ENCODE results near the gene WNT9B.
"Not testable (repeated sequence)": the region's sequence is repeated elsewhere in the genome, so short reads cannot be mapped to it uniquely, and the experiment has no call there.

Gene WNT9B

GRCh38 chr17:46822388-46822921 lies 28.9 kb upstream of the WNT9B start:
- no peak for FAIRE-seq

GRCh38 chr17:46823657-46824056 lies 27.7 kb upstream of the WNT9B start:
- FAIRE-seq, result no peak

DNA sequence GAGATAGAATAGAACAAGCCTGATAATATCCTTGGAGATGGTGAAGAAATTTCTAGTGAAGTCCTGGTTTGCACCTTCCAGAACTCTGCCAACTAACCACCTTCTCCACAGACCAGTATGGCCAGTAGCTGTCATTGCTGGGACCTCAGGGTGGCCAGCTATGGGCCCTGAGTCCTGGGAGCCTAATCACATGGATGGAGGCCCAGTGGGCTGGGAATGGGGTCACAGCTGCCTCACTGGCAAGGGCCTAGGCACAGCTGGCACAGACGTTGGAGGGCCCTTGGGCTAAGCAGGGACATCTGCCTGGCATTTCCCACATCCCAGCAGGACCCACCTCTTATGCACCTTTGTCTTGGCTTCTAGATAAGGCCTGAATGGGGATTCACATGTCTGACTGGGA lies 25.3 kb upstream of the WNT9B start:
- no peak for FAIRE-seq

- FAIRE-seq, result no peak
These were observed 24.1 kb upstream of the WNT9B start for GRCh38 chr17:46827274-46827673.

GRCh38 chr17:46831573-46832330 lies 19.6 kb upstream of the WNT9B start:
- no peak for FAIRE-seq

GRCh38 chr17:46832331-46832821 lies 19.0 kb upstream of the WNT9B start:
- FAIRE-seq, result no peak

DNA sequence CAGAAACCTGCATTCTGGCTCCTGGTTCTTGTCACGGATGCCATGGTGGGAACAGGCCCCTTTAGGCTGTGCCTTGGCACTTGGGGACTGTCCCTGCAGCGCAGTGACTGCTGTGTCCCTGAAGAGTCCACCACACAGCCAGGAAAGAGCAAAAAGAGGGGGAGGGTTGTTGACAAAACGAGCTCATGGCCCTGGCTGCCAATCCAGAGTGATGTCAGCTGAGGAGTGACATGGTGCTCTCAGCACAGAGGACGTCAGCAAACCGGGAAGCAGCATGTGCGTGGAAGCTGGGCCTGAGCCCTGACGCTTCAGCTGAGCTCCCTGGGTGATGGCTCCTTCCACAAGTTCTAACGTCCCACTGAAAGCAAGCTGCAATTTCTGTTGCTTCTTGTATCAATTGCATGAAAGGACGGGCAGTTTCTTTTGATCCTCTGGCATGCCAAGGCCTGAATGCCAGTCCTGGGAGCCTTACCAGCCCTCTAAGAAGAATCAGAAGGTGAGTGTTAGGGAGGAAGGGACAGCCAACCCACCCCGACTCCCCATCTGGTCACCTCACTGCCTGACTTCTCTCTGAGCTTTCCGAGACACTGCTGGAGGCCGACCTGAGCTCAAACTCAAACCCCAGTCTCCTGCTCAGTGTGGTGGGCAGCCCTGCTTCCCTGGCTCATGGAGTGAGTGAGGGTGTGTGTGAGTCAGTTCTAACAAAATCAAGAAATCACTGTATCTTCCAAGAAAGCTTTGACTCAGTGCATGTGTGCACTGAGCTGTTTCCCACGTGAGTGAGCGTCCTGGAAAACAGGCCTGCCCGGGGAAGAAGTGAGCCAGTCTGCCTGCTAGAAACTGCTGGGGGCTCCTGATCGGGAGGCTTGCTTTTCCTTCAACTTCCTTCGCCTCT lies 18.2 kb upstream of the WNT9B start:
- FAIRE-seq, result no peak

- no peak for FAIRE-seq
These were observed 17.6 kb upstream of the WNT9B start for GRCh38 chr17:46833840-46834208.

DNA sequence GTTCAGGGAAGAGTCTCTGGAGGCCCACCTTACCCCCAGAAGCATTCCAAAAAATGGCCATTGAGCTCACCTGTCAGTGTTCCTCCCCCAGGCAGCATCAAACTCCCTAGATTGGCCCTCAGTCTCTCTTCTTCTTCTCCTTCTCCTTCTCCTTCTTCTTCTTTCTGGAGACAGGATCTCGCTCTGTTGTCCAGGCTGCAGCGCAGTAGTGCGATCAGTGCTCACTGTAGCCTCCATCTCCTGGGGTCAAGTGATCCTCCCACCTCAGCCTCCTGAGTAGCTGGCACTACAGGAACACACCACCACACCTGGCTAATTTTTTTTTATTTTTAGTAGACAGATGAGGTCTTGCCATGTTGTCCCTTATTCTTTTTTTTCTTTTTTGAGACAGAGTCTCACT lies 16.5 kb upstream of the WNT9B start:
- no peak for FAIRE-seq

DNA sequence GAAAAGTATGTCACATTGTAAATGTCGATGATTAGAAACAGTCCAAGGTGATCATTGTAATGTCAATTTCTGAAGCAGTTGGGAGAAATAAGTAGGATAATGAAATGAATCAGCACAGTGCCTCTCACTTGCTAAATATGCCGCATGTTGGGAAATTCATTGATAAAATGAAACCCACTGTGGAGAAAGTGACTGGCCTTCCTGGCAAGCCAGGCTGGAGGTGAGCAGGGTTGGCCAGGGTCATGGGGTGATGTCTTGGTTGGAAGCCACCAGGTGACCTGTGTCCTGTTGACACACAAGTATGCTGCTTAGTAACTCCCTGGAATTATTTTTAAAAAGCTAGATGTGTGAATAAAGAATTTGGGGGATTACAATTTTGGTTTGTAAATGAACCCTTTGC lies 14.9 kb upstream of the WNT9B start:
- FAIRE-seq, result no peak

DNA sequence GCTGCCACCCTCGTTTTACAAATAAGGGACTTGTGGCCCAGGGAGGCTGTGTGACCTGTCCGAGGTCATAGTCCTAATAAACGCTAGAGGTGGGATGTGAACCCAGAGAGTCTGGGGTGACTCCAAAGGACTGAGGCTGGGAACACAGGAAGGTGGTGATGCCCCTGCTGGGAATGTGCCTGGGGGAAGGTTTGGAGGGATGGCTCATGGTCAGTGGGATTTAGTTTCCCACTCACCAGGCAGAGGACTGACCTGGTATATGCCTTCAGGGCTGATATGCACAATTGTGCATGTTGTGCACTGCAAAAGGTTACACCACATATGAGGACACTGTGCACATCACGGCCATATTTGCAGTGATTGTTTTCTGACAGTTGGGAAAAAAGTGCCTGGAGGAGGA lies 13.9 kb upstream of the WNT9B start:
- no peak for FAIRE-seq

DNA sequence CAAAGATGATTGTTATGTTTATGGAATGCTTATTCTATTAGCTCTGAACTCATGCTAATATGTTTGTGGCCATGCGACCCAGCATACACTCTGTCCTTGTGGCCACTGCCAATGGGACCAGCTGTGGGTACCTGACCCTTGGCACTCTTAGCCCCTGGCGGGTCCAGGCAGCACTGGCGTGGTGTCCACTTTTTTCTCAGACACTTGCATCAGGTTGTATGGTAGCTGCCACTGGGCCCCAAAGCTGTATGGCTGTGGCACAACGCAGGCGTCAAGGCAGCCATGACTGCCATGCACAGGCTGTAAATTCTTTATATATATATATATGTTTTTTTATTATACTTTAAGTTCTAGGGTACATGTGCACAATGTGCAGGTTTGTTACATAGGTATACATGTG lies 12.2 kb upstream of the WNT9B start:
- no peak for FAIRE-seq

DNA sequence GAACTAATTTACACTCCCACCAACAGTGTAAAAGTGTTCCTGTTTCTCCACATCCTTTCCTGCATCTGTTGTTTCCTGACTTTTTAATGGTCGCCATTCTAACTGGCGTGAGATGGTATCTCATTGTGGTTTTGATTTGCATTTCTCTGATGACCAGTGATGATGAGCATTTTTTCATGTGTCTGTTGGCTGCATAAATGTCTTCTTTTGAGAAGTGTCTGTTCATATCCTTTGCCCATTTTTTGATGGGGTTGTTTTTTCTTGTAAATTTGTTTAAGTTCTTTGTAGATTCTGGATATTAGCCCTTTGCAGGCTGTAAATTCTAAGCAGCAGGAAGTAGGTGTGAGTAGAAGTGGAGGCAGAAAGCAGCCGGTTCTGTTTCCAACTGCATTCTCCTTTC lies 10.8 kb upstream of the WNT9B start:
- not testable (repeated sequence) for FAIRE-seq

DNA sequence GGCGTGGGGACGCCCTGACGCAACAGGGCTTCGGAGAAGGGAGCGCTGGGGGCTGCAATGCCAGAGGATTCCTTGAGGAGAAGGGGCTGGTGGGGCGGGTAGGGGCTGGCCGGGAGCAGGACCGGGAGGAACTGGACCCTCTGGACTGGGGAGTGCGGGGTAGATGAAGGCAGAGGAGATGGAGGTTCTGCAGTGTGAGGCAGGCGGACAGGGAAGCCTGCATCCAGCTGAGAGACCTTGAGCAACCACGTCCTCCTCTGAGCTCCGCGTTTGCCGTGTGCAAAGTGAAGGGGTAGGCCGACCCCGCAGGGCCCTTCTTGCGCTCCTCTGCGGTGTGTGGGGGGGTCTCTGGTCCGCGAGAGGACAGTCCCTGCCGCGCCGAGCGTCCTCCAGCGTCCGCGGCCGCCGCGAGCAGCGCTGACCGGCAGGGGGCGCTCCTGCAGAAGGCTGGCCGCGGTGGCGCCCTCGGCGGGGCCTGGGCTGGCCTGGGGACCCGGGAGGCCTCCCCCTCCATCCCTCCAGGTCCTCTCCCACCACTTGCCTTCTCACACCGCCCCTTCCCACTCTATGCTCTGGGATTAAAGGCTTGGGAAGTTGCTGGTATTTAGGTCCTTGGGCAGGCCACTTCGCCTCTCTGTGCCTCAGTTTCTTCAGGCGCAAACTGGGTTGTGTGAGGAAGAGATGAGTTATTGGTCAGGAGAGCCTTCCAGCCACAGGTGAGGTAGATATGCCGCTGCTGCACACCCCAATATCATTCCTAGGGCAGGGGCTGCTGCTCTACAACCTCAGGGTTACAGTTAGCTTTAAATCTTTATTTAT lies 9.6 kb upstream of the WNT9B start:
- FAIRE-seq, result no peak

- no peak for FAIRE-seq
These were observed 8.5 kb upstream of the WNT9B start for GRCh38 chr17:46842835-46843234.

DNA sequence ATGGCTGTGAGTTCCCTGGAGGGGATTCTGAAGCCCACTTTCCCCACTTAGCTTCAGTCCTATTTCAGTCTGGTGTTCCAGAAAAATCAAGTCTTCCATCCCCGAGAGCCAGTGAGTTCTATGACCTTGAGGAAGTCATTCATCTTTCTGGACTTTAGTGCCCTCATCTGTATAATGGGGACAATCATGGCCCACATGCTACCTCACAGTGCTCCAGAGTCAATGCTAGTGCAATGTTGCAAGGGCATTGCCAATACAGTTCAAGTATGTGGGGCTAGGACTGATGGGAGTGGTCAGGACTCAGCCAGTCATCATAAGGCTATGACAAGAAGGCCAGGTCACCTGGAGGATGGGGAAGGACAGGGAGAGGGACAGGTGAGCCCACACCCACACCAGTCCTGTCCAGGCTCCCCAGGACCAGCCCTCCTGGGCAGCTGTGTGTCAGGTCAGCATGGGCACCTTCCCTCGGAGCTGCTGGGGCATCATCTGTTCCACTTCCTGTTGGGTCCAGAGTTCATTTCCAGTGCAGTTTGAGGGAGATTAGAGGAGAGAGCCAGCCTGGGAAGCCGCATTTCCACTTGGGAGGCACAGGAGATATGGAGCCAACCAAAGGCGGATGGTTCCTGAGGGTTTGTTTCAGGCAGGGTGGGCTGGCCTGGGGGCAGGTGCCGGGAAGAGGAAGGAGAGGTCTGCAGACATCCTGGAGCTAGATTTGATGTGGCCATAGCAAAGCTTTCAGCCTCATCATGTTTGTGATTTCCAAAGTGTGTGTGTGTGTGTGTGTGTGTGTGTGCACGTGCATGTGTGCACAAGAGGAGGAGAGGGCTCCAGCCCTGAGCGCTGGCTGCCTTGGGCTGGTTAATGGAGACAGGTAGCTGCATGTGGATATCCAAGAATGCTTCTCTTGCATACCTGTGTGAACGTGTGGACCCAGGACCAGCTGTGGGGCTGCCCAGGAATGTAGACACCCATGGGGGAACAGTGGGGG lies 3.9 kb upstream of the WNT9B start:
- FAIRE-seq, result no peak

DNA sequence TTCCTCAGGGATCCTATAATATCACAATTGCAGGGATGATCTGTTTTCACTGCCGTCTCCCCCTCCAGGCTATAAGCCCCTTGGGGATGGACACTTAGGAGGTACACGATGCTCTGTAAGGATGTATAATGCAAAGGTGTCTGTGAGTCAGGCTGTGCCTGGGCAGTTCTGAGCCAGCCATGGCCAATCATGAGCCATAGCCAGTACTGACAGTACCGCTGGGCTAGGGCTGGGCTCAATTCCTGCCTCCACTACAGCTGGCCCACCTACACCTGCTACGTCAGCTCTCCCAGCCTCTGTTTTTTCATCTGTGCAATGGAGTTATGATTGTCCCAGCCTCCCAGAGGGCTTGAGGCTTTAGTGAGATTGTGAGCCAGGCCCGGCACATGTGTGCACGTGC lies 2.8 kb upstream of the WNT9B start:
- FAIRE-seq, result no peak

- FAIRE-seq, result no peak
These were observed 725 bp upstream of the WNT9B start for GRCh38 chr17:46850688-46851028.

DNA sequence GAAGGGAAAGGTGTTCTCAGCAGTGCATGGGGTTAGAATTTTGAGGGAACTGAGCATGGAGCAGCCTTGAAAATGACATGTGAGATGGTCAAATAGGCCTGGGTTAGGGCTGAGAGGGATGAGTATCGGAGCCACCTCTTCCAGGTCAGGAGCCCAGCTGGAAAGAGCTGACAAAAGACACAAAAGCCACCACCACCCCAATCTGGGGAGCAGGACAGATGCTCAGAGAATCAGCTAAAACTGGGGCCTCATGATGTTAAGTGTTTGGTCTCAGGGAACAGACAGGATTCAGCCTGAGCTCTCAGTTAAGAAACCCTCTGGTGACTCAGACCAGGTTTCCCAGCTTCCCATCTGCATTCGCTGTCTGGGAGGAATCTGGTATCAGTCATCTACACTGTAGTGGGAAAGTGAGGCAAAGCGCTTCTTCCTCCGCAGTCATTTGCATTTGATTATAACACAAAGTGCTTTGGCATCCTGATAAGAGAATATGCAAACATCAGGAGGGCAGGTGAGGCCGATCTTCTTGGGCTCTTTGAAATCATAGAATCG lies 2.6 kb downstream of the WNT9B start:
- FAIRE-seq, result no peak

DNA sequence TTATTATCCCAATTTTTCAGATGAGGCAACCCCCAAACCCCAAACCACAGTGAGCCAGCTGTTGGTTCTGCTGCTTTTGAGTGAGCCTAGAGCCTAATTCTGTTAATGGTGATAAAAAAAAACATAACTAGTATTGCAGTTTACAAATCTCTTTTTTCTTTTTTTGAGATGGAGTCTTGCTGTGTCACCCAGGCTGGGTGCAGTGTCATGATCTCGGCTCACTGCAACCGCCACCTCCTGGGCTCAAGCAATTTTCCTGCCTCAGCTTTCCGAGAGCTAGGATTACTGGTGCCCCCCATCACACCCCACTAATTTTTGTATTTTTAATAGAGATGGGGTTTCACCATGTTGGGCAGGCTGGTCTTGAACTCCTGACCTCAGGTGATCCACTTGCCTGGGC lies 3.1 kb downstream of the WNT9B start:
- FAIRE-seq, result no peak

DNA sequence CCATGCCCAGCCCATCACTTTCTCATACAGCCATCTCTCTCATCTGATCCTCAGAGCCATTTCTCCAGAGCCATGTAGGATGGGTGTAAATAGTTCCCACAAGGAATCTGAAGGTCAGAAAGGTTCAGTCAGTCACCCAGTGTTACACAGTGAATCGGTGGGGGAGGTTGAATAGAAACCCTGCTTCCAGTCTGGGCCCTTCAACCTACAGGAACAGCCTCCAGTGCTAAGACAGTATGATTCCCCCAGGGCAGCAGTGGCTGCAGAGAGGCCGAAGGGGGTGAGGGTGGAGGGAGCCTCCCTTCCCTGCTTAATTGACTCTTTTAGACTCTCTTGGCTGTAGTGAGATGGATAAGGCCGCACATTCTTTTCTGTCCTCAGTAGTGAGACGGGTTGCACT lies 3.6 kb downstream of the WNT9B start:
- FAIRE-seq, result no peak

DNA sequence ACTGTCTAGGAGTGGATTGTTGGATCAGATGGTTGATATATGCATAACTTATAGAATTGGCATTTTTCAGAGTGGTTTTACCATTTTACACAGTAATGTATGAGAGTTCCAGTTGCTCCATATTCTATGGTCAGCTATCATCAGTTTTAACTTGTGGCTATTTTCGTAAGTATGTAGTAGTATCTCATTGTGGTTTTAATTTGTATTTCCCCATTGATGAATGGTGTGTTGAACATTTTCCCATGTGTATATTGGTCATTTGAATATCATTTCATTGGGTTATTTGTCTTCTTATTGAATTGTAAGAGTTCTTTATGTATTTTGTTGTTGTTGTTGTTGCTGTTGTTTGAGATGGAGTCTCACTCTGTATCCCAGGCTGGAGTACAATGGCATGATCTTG lies 6.2 kb downstream of the WNT9B start:
- no peak for FAIRE-seq
